Body of pancreas (tissue), 4 donors: Measurements from ENCODE around the gene UNC93A.

ENCODE experiments used
- CTCF ChIP-seq, 7 experiments: fragments of 450-650 bp in 4 of 7; fragments of 200-600 bp in 3 of 7; sonication (generic) in 3 of 7; IDR thresholded peaks; one replicate each; pipeline ENCODE4 v1.5.1; 2016 to 2019; ENCODE audit warnings: antibody characterized with exemption in 7 of 7
- POLR2A ChIP-seq, 3 donors: fragments of 450-650 bp; IDR thresholded peaks; one replicate each; pipeline ENCODE4 v1.6.1; 2016; ENCODE audit warnings: antibody characterized with exemption in 3 of 3, mild to moderate bottlenecking in 2 of 3

GRCh38 chr6:167345960-167346359 is 54.8 kb downstream of the UNC93A start:
- no peak for TF ChIP-seq CTCF (IDR thresholded peaks at IDR 0.05)
- TF ChIP-seq POLR2A (IDR thresholded peaks at IDR 0.05): no peak
